Nephron (organoid): ENCODE data around the gene MARCHF3.
A peak's percentile ranks its signal among the peaks of the same experiment; 100 is the strongest.

ENCODE experiments used
- H3K27ac Mint-ChIP-seq, 3 experiments: 2 replicates each; pipeline ENCODE4 v1.8.0; 2020; ENCODE audit warnings: mixed read lengths in 3 of 3, mild to moderate bottlenecking in 2 of 3, moderate library complexity in 1 of 3
- H3K27me3 Mint-ChIP-seq: 2 replicates; pipeline ENCODE4 v1.8.0; 2021; ENCODE audit warnings: low read depth, mild to moderate bottlenecking, moderate library complexity, mixed read lengths
- H3K36me3 Mint-ChIP-seq: 2 replicates; pipeline ENCODE4 v1.8.0; 2020; ENCODE audit warnings: low read depth, mixed read lengths
- H3K4me1 Mint-ChIP-seq: 2 replicates; pipeline ENCODE4 v1.8.0; 2020; ENCODE audit warnings: mixed read lengths
- H3K4me3 Mint-ChIP-seq, 3 experiments: 2 replicates each; pipeline ENCODE4 v1.8.0; 2020; ENCODE audit warnings: mild to moderate bottlenecking in 3 of 3, mixed read lengths in 3 of 3, moderate library complexity in 2 of 3
- H3K9me3 Mint-ChIP-seq: 2 replicates; pipeline ENCODE4 v1.8.0; 2020; ENCODE audit warnings: mixed read lengths
- CTCF ChIP-seq, 3 experiments: fragments of 200-600 bp; sonication (generic); IDR thresholded peaks; one replicate each; pipeline ENCODE4 v1.5.0; 2021; ENCODE audit warnings: antibody characterized with exemption in 3 of 3; ENCODE audit not compliant: unreplicated experiment in 3 of 3

Gene MARCHF3

GRCh38 chr5:126961702-126962101 lies 68.7 kb downstream of the MARCHF3 start:
- Mint-ChIP-seq H3K27me3 (no peaks in the 10 kb centered on the region), H3K9me3 (peaks cover 3% of the 10 kb centered on the region), H3K4me3 (no peak overlapping the region), H3K36me3 (no peaks in the 10 kb centered on the region), H3K4me1 (no peaks in the 10 kb centered on the region), H3K27ac (no peak overlapping the region)
- no peak for TF ChIP-seq CTCF (IDR thresholded peaks at IDR 0.05; ENCODE audit: unreplicated experiment in 3 of 3)

DNA sequence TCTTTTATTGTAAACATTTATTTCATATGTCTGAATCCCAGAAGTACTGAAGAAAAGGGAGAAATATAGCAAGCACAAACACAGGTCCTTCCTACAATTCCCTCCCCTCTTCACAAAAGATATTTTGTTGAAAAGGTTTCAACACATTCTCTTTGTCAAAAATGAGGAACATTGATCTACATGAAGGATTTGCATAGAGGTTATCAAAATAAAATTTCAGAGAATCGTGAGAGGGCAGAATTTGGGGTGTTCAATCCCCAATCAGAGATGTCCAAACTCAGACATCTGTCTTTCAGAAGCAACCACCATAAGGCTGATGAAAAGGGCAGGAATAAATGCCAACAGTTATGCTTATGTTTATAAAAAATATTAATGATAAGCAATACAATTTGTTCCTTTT lies 69.2 kb downstream of the MARCHF3 start:
- Mint-ChIP-seq H3K27ac (no peak overlapping the region), H3K4me3 (no peak overlapping the region), H3K36me3 (no peaks in the 10 kb centered on the region), H3K9me3 (peaks cover 3% of the 10 kb centered on the region), H3K27me3 (no peaks in the 10 kb centered on the region), H3K4me1 (no peaks in the 10 kb centered on the region)
- no peak for TF ChIP-seq CTCF (IDR thresholded peaks at IDR 0.05; ENCODE audit: unreplicated experiment in 3 of 3)

DNA sequence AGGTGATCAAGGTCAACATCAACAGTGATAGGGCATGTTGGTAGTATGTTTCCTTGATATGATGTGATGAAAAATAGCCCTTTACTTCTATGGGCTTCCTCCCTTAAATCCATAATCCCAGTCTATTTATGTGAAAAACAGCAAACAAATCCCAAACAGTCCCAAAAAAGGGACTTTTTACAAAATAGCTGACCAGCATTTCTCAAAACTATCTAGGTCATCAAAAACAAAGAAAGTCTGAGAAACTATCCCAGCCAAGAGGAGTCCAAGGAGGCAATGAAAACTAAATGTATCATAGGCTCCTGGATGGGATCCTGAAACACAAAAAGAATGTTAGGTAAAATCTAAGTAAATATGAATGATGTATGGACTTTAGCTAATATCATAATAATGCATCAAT lies 71.2 kb downstream of the MARCHF3 start:
- TF ChIP-seq CTCF (IDR thresholded peaks at IDR 0.05; ENCODE audit: unreplicated experiment in 3 of 3) = no peak
- peaks cover 11% of the 10 kb centered on the region for H3K4me1 Mint-ChIP-seq
- H3K9me3 Mint-ChIP-seq = peaks cover 3% of the 10 kb centered on the region
- no peak overlapping the region for H3K27ac Mint-ChIP-seq
- H3K4me3 Mint-ChIP-seq = no peak overlapping the region
- no peaks in the 10 kb centered on the region for H3K27me3 Mint-ChIP-seq
- H3K36me3 Mint-ChIP-seq = no peaks in the 10 kb centered on the region

DNA sequence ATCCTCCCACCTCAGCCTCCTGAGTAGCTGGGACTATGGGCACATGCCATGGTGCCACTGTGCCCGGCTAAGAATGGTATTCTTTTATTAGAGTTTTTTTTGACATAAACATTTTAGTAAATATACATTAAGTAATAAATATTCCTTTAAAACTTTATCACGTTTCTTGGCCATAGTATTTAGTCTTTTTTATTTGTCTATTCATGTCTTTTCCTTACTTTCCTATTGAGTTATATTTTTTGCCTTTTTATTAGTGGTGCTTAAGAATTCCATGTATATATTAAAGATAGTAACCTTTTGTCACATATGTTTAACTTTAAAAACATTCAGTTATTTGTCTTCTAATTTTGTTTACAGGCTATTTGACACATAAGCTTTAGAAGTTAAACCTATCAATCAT lies 73.4 kb downstream of the MARCHF3 start:
- Mint-ChIP-seq H3K4me3 (no peak overlapping the region), H3K9me3 (peaks cover 3% of the 10 kb centered on the region), H3K36me3 (no peaks in the 10 kb centered on the region), H3K27me3 (no peaks in the 10 kb centered on the region), H3K27ac (no peak overlapping the region), H3K4me1 (peaks cover 11% of the 10 kb centered on the region)
- no peak for TF ChIP-seq CTCF (IDR thresholded peaks at IDR 0.05; ENCODE audit: unreplicated experiment in 3 of 3)

GRCh38 chr5:126954981-126955380 lies 75.4 kb downstream of the MARCHF3 start:
- Mint-ChIP-seq H3K9me3 (peaks cover 3% of the 10 kb centered on the region), H3K4me3 (no peak overlapping the region), H3K36me3 (no peaks in the 10 kb centered on the region), H3K27me3 (no peaks in the 10 kb centered on the region), H3K27ac (peak overlapping the region in 2 of 3 experiments; percentile 2 to 13), H3K4me1 (peaks cover 11% of the 10 kb centered on the region)
- no peak for TF ChIP-seq CTCF (IDR thresholded peaks at IDR 0.05; ENCODE audit: unreplicated experiment in 3 of 3)

GRCh38 chr5:126953640-126954039 lies 76.7 kb downstream of the MARCHF3 start:
- H3K4me1 Mint-ChIP-seq = peaks cover 11% of the 10 kb centered on the region
- no peak overlapping the region for H3K4me3 Mint-ChIP-seq
- H3K27me3 Mint-ChIP-seq = no peaks in the 10 kb centered on the region
- no peak for TF ChIP-seq CTCF (IDR thresholded peaks at IDR 0.05; ENCODE audit: unreplicated experiment in 3 of 3)
- peaks cover 3% of the 10 kb centered on the region for H3K9me3 Mint-ChIP-seq
- no peak overlapping the region for H3K27ac Mint-ChIP-seq
- H3K36me3 Mint-ChIP-seq = no peaks in the 10 kb centered on the region
